Measurements from ENCODE around the gene RPL22L1. TPM values are rescaled to one million over a fixed set of nuclear protein-coding genes. Genes with fewer than 3 reads are reported as not detected.
"Not testable (repeated sequence)": the region's sequence is repeated elsewhere in the genome, so short reads cannot be mapped to it uniquely, and the experiment has no call there.

Gene RPL22L1
- total RNA-seq, 1 experiment from 2014 or later, result 97.0 TPM

DNA sequence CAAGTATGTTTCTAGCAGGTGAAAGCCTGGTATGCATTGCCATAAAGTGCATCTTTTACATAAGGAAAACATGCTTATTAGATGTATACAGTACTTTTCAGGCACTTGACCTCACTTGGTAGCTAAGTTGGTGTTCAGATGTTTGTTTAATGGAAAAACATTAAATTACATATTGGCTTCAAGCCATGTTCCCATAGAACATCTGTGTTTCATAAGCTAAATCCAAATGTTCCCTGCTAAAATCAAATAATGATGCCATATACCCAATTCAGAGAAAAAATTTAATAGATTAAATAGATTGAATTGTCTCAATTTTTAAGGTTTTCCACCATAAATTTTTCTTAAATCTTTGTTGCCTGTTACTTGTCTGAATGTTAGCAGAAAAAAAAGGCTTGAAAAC, 19.1 kb upstream of the RPL22L1 start:
- DNase-seq (ENCODE audit: low read depth), result no peak
- in situ Hi-C loops (cut with HindIII; ENCODE audit: low pct_unique_long_range_greater_than_20kb, low sequenced_read_pairs), result no loop called here

DNA sequence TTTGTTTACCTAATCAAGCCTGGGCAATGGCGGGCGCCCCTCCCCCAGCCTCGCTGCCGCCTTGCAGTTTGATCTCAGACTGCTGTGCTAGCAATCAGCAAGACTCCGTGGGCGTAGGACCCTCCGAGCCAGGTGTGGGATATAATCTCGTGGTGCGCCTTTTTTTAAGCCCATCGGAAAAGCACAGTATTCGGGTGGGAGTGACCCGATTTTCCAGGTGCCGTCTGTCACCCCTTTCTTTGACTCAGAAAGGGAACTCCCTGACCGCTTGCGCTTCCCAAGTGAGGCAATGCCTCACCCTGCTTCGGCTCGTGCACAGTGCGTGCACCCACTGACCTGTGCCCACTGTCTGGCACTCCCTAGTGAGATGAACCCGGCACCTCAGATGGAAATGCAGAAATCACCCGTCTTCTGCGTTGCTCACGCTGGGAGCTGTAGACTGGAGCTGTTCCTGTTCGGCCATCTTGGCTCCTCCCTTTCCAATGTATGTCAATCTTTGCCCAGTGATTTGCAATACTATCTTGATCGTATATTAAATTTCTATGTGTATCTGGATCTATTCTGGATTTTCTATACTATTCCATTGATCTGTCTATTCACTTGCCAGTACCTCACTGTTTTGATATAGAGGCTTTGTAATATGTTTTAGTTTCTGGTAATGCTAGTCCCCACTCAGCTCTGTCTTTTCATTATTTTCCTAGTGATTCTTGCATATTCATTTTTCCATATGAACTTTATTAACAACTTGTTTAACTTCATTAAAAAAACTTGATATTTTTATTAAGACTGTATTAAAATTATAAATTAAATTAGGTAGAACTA, 14.3 kb upstream of the RPL22L1 start:
- DNase-seq (ENCODE audit: low read depth); in situ Hi-C loops (cut with HindIII; ENCODE audit: low pct_unique_long_range_greater_than_20kb, low sequenced_read_pairs): not testable (repeated sequence)

DNA sequence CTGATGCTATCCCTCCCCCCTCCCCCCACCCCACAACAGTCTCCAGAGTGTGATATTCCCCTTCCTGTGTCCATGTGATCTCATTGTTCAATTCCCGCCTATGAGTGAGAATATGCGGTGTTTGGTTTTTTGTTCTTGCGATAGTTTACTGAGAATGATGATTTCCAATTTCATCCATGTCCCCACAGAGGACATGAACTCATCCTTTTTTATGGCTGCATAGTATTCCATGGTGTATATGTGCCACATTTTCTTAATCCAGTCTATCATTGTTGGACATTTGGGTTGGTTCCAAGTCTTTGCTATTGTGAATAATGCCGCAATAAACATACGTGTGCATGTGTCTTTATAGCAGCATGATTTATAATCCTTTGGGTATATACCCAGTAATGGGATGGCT, 8.7 kb upstream of the RPL22L1 start:
- DNase-seq (ENCODE audit: low read depth); in situ Hi-C loops (cut with HindIII; ENCODE audit: low pct_unique_long_range_greater_than_20kb, low sequenced_read_pairs): not testable (repeated sequence)

DNA sequence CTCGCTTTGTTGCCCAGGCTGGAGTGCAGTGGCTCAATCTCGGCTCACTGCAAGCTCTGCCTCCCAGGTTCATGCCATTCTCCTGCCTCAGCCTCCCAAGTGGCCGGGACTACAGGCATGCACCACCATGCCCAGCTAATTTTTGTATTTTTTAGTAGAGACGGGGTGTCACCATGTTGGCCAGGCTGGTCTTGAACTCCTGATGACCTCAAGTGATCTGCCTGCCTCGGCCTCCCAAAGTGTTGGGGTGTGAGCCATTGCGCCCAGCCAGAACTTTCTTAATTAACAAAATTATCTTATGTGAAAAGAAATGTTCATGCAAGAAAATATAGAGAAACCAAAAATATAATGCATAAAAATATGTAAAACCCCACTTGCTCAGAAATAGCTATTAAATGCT, 7.3 kb upstream of the RPL22L1 start:
- in situ Hi-C loops (cut with HindIII; ENCODE audit: low pct_unique_long_range_greater_than_20kb, low sequenced_read_pairs); DNase-seq (ENCODE audit: low read depth): not testable (repeated sequence)

DNA sequence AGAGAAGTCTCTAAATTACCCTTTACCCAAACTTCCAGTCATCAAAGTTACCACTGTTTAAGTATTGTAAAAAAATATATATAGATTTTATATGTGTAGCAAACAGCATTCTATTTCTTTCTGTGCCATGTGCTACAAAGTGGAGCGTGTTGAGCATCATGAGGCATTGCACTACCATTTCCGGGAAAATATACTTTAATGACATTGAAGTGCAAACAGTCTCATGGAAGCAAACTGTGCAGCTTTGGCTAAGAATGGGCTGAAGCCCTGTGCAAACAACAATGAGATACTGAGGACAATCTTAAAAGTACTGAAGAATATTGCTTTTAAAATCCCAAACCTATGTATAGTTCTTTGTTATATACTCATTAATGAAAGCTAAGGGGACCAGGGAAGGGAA, 6.5 kb upstream of the RPL22L1 start:
- DNase-seq (ENCODE audit: low read depth), result no peak

DNA sequence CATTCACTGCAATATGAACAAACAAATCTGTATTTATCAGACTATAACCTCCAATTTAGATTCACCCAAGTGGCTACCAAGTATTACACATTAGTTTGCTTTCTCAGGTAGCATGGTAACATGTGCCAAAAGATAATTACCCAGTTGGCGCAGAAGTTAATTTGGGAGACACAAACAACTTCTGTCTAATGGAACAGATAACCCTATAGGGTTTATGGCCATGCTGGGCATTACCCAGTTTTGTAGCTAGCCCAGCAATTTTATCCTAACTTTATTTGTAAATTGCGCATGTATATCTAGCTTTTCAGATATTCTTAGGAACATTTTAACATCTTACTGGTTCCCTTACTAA, 780 bp downstream of the RPL22L1 start:
- in situ Hi-C loops (cut with HindIII; ENCODE audit: low pct_unique_long_range_greater_than_20kb, low sequenced_read_pairs), result no loop called here
- DNase-seq (ENCODE audit: low read depth), result peak; percentile 20

More for the DNA sequence above, 6.5 kb upstream of the RPL22L1 start:
- in situ Hi-C loops (cut with HindIII; ENCODE audit: low pct_unique_long_range_greater_than_20kb, low sequenced_read_pairs), result no loop called here

DNA sequence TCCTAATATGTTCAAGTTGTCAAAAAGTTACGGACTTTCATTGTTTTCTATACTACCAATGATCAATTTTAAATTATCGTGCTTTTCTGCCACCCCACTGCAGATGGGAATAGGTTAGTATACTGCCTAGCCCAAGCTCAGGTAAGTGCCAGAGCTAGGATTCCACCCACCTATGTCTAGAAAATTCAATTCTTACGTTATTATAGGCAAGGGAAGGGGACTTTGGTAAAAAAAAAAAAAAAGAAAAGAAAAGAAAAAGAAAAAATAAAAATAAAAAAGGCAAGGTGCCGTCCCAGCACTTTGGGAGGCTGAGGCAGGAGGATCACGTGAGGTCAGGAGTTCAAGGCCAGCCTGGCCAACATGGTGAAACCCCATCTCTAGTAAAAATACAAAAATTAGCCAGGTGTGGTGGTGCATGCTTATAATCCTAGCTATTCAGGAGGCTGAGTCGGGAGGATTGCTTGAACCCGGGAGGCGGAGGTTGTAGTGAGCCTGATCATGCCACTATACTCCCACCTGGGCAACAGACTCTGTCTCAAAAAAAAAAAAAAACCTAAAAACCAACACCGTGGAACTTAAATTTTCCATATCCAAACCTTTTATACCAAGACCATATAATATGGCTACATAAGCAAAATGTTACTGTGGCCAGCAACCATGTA, 1.3 kb downstream of the RPL22L1 start:
- no peak for DNase-seq (ENCODE audit: low read depth)
- in situ Hi-C loops (cut with HindIII; ENCODE audit: low pct_unique_long_range_greater_than_20kb, low sequenced_read_pairs), result no loop called here

DNA sequence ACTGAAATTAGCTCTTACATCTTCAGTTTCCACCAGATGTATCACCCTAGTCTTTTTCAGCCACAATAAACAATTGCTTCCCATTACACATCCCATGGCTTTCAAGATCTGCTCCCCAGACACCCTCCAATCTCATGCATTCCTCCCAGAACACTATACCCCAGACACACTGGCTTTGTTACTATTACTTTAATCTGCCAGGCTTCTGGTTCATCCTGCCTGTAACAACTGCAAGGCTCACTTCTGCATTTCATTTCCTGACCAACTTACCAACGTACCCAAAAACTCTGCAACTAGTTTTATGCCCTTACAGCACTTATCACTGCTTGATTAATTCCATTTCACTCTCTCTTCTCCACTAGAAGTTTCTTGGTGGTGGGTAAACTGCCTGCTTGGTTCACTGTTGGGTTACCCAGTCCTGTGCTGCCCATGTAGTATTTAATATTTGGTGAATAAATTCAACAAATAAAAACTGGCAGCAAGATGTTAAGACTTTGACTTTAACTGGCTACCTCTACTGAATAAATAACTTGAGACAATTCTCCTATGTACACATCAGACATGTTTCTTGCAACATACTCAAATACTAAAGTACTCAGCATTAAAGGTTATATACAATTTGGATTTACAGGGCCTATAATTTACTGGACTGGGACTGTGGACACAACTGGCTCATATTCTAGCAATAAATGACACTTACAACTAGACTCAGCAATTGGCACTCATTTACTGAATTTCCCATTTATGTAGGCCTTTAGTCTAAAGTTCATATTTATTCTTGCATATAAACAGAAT, 2.7 kb downstream of the RPL22L1 start:
- in situ Hi-C loops (cut with HindIII; ENCODE audit: low pct_unique_long_range_greater_than_20kb, low sequenced_read_pairs), result no loop called here
- DNase-seq (ENCODE audit: low read depth), result no peak

DNA sequence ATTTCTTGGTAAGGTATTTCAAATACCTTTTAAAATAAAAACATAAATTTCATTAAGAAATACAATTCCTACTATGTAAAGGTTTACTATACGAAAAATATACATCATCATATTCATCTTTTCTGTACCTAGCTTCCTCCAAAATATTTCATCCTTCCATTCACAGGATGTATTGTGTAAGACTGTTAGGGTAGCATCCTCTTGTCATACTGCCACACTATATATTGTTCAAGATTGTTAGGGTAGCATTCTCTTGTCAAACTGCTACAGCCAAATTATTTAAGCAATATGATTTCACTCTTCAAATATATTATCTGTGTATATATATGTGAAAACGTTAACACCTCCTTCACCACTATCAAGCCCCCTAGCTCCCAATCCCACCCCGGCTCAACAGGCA, 3.5 kb downstream of the RPL22L1 start:
- in situ Hi-C loops (cut with HindIII; ENCODE audit: low pct_unique_long_range_greater_than_20kb, low sequenced_read_pairs), result no loop called here
- no peak for DNase-seq (ENCODE audit: low read depth)

DNA sequence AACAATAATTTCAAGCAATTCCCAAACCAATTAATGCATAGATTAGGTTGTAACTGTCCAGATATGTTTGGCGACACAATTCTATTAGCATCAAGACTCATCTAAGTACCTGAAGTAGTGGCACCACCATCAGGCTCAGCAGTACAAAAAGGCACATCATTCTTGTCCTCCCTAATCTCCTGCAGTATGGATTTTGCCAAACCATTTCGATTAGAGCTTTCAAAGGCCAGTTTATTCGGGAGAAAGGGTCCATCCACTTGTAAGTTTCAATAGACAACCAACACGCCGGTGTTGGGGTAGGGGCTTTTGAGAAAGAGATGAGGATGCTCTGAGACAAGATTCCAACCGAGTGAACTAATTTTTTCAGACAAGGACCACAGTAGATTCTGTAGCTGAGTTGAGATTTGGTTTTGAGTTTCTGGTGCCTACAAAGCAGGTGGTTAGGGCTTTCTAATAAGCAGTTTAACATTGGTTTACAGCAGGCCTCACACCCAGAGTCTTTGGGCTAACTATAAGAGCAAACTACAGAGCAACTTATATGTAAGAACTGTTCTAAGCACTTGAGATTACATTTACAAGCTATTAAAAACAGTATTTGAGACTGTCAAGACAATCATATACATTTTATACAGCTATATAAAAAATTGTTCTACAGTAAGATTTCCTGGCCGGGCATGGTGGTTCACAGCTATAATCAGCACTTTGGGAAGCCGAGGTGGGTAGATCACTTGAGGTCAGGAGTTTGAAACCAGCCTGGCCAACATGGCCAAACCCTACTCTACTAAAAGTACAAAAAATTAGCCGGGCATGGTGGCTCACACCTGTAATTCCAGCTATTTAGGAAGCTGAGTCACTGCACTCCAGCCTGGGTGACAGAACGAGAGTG, 4.5 kb downstream of the RPL22L1 start:
- in situ Hi-C loops (cut with HindIII; ENCODE audit: low pct_unique_long_range_greater_than_20kb, low sequenced_read_pairs), result no loop called here
- DNase-seq (ENCODE audit: low read depth), result peak; percentile 36

DNA sequence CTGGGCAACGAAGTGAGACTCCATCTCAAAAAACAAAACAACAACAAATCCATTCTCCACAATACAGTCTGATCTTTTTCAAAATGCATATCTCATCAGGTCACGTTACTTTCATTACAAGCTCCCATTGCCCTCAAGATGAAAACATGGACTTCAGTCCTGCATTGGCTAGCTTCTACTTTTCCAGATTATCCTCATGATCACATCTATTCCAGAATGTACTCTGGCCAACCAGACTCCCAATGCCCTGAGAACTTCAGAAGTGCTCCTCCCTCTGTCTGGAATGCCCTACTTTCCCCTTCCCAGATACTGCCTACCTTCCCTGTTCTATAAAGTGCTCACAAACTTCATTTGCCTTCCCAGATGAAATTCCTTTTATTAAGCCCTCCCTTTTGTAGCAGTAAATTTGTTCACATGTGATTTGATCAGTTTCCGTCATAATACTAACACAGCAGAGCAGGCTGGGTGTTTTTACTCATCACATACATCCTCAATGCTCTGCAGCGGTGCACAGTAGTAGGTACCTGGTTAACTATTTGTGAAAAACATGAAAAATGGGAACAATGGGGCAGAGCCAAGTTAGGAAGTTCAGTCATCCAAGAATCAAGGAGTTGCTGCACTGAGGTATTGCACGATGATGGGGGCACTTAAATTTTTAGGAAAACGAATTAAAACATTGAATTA, 5.3 kb downstream of the RPL22L1 start:
- in situ Hi-C loops (cut with HindIII; ENCODE audit: low pct_unique_long_range_greater_than_20kb, low sequenced_read_pairs), result no loop called here
- DNase-seq (ENCODE audit: low read depth), result no peak

DNA sequence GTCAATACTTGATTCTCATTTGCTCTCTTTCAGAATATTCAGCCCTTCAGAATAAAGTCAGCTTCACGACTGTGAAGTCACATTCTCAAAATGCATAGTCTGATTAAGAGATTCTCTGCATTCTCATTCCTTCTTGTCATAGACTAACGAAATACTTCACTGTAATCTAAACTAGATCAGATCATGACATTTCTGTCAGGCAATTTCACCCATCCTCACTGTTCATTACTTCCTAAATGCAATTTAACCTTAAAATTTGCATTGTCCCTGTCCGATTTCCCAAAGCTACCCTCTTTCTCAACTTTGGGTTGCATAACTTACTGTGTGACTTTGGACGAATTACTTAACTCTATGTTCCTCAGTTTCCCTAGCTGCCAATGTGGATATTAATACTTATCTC, 6.2 kb downstream of the RPL22L1 start:
- in situ Hi-C loops (cut with HindIII; ENCODE audit: low pct_unique_long_range_greater_than_20kb, low sequenced_read_pairs), result no loop called here
- DNase-seq (ENCODE audit: low read depth), result no peak

DNA sequence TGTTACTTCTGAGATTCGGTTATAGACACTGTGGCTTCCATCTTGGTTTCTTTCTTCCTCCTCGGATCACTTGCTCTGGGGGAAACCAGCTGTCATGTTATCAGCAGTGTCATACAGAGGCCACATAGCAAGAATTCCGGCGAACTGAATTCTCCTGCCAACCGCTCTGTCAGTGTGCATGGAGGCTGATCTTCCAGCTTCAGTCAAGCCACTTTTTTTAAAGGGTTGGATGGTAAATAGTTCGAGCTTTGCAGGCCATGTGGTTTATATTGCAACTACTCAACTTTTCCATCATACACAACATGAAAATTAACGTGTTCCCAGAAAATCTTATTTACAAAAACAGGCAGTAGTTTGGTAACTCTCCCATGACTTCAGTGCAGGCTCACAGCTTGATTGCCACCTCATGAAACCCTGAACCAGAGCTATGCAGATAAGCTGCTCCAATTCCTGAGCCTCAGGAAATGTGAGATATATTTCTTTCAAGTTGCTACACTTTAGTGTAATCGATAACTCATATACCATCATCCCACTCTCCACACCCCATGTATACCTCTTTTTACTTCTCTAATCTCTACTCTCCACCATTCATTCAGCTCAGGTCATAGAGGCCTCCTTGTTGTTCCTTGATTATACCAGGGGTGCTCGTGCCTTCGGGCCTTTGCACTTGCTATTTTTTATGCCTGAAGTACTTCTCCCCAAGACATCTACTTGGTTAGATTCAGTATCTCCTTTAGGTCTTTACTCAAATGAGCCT, 7.2 kb downstream of the RPL22L1 start:
- DNase-seq (ENCODE audit: low read depth), result no peak
- in situ Hi-C loops (cut with HindIII; ENCODE audit: low pct_unique_long_range_greater_than_20kb, low sequenced_read_pairs), result no loop called here

DNA sequence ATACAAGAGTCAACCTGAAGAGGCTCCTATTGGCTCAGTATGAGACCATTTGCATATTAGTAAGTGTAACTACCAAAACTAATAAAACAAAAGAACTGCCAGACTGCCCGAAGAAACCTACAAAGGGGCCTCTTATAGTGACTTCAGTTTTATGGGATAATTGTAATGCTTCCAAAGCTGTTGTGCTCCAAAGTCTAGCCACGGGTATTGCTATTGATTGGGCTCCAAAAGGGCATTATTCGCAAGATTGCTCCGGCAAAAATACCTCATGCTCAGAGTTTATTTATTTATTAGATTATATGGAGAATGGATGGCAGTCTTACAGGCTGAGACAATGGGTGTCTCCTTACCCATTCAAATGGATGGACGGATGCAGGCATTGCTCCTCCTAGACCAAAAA, 11.4 kb downstream of the RPL22L1 start:
- no peak for DNase-seq (ENCODE audit: low read depth)
- in situ Hi-C loops (cut with HindIII; ENCODE audit: low pct_unique_long_range_greater_than_20kb, low sequenced_read_pairs), result no loop called here

DNA sequence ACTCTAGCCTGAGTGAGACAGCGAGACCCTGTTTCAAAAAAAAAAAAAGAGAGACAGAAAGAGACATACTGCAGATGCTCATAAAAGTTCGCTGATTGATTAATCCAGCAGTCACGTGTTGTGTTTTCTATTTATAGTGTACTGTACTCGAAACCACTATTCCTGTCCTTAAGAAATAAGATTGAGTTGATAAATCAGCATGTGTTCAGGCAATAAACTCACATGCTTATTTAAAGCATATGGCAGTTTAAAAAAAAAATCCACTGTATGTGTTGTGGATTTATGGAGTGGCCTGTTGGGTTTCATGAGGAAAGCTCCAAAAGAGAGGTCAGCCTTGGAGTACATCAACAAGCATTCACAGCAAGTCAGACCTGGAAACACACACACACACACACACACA, 17.7 kb downstream of the RPL22L1 start:
- in situ Hi-C loops (cut with HindIII; ENCODE audit: low pct_unique_long_range_greater_than_20kb, low sequenced_read_pairs), result no loop called here
- DNase-seq (ENCODE audit: low read depth), result no peak

DNA sequence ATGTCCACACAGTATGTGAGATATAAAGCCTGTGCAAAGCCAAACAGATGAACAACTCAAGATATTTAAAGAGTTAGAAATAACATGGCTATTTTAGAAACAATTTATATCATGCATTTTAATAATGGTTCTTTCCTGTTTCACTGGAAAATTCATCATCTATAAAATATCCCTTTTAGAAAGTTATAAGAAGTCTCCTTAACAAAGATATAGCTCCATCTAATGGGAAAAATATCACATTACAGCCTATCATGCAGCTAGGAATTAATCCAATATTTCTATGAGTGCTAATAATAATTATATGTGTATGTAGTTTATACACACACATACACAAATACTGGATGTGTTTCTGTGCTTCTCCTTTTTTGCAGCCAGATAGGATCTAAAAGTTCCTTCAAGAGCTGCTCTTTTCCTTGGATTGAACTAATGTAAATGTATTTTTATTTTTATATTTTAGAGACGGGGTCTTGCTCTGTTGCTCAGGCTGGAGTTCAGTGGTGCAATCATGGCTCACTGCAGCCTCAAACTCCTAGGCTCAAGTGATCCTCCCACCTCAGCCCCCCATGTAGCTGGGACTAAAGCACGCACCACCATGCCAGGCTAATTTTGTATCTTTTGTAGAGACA, 21.6 kb downstream of the RPL22L1 start:
- DNase-seq (ENCODE audit: low read depth), result peak; percentile 29
- in situ Hi-C loops (cut with HindIII; ENCODE audit: low pct_unique_long_range_greater_than_20kb, low sequenced_read_pairs), result no loop called here

DNA sequence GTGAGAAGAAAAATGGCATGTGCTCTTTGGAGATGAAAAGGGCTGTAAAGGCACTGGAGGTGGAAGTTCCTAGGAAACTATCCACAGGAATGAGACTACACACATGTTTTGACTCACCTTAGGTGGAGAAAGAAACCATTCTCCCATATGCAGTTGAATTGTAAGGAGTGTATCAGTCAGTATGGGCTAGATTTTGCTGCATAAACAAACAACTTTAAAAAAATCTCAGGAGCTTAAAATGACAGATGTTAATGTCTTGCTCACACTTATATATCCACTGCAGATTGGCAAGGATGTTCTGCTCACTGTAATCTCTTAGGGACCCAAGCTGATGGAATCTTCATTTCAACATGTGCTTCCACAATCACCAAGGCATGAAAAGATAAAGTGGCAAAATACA, 25.6 kb downstream of the RPL22L1 start:
- in situ Hi-C loops (cut with HindIII; ENCODE audit: low pct_unique_long_range_greater_than_20kb, low sequenced_read_pairs), result no loop called here
- DNase-seq (ENCODE audit: low read depth), result no peak

Measured in Caki2 (cell line).